Caki2 (cell line): ENCODE data around the gene ATXN1. TPM values are rescaled to one million over a fixed set of nuclear protein-coding genes. Genes with fewer than 3 reads are reported as not detected.

ENCODE experiments used
- DNase-seq: peaks from one replicate; pipeline ENCODE4 v3.0.0-alpha.2; 2015; ENCODE audit warnings: low read depth
- in situ Hi-C: cut with HindIII; loops from 2 replicates; pipeline ENCODE4 v1.10.0; 2016; ENCODE audit warnings: low sequenced_read_pairs, low pct_unique_long_range_greater_than_20kb, mixed read lengths
- total RNA-seq: library from RNA; depleted of rRNA; stranded (reverse); fragments of >200 nt; shearing (Covaris generic); gene quantifications from 2 replicates; pipeline ENCODE4 v1.2.3, GENCODE V29; 2014; ENCODE audit warnings: low replicate concordance

The ATXN1 gene
- total RNA-seq, 1 experiment from 2014 or later, result 23.8 TPM

DNA sequence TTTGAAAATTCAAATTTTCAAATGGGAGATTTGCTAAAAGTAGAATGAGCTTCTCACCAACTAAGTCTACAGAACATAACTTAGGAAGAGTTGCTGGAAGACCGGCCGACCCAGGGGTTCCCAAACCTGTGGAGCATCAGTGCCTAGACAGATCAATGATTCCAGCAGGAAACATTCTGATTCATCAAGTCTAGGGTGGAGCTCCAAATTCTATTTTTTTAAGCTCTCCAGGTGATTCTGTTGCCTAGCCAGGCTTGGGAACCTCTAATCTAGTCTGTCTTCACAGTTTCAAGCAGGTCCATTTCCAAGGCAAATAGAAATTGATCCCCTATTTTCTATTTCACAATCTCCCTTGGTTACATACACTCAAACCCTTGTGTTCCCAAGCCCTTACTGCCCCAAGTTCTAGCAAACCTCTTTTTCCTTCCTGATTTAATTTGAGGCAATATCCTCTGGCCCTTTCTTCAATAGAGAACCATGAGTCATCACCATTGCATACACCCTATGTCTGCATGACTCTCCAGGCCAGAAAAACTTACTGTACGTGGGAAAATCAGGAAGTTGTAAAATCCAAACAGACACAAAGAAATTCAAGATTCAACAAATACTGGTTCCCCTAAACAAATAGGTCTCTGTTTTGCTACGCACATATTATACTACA is 8.9 kb downstream of the ATXN1 start:
- DNase-seq, result peak; percentile 68
- in situ Hi-C loops, result no loop called here

DNA sequence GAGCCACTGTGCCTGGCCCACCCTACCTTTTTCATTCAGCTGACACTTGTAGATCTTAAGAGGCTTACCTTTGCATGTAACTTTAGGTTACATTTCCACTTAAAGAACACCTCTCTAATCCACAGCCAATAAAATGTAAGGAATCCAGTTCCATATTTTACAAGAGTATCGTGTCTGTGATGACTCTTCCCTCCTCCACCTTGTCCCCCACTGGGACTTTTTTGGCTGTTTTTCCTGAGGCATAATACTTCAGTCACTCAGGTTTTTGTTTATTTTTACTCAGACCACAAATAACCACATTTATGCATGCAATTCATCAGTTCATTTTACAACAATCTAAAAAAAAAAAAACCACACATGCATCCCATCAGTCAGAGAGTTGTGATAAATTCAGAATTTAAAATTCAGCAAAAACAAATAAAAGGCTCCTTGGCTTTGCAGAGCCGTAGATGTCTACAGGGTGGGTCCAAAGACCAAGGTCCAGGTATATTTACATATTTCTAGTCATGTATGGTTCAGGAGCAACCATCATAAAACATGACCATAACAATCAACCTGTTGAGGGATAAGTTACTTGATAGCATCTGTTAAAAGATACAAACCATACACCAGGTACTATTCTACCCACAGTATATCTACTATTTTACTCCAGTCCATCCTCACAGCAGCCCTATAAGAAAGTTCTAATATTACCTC is 9.9 kb downstream of the ATXN1 start:
- no peak for DNase-seq
- in situ Hi-C loops, result no loop called here

DNA sequence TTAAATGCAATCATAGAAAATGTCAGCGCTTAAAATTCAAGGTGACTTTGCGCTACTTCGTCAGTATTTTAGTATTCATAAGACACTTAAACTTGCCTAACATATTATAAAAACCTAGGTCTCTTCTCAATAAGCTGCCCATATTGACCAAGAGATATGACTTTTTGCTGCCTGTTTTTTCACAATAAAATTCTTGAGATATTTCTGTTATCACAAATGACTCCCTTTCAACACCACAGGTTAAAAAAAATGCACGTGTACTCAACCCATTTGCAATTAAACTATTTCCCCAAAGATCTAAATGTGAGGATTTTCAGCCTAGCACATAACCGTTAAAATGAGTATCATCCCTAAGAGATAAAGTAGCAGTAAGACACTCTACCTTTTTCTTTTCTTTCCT is 10.7 kb downstream of the ATXN1 start:
- in situ Hi-C loops, result no loop called here
- DNase-seq, result no peak

DNA sequence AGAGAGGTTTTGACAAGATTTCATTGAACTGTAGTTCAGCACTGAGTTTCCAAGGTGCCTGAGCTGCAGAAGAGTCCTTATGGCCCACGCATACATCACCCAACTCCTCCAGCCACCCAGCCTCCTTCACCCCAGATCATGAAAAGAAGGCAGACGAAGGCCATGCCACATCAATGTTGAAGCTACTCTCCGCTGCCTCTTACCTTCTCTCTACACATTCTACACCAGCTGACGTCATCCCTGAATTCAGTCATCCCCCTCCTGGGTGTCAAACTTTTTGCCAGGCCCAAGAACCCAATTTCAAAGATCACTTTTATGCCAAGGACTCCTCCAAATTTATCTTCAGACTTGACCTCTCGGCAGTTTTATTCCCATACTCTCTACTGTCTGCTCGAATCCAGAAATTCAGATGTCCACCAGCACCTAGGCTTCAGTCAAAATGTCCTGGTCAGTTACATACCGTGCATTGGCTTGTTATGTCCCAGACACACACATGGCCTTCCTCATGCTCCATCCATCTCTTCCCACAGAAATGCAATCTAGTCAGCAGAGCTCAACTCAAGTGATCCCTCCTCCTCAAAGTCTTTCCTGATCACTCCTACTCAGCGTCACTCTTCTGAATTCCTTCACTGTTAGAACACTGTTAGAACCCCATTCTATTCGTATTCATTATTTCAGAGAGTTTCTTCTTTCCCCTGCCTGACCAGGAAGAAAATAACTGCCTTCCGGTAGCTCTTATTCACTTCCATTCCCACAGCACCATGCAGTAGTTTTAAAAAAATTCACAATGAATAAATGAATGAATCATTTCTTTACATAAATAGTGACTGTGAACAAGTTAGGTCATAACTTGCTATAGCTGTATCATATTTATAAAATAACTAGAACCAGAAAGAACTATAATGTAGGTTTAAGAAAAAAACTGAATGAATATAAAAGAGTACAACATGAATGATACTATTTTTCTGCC is 11.5 kb downstream of the ATXN1 start:
- no peak for DNase-seq
- in situ Hi-C loops, result no loop called here

DNA sequence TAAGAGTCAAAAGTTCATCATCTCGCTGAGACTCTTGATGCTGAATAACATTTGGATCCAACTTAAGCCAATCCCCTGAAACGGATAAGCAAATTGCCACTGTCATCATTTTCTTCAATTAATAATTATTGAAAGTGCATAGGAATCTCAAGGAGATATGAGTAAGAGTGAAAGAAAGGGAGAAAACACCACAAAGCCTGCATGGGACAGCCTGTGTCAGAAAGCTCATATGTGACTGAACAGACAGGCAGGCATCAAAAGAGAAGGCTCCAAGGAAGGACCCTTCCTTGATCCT is 13.3 kb downstream of the ATXN1 start:
- no peak for DNase-seq
- in situ Hi-C loops, result no loop called here

DNA sequence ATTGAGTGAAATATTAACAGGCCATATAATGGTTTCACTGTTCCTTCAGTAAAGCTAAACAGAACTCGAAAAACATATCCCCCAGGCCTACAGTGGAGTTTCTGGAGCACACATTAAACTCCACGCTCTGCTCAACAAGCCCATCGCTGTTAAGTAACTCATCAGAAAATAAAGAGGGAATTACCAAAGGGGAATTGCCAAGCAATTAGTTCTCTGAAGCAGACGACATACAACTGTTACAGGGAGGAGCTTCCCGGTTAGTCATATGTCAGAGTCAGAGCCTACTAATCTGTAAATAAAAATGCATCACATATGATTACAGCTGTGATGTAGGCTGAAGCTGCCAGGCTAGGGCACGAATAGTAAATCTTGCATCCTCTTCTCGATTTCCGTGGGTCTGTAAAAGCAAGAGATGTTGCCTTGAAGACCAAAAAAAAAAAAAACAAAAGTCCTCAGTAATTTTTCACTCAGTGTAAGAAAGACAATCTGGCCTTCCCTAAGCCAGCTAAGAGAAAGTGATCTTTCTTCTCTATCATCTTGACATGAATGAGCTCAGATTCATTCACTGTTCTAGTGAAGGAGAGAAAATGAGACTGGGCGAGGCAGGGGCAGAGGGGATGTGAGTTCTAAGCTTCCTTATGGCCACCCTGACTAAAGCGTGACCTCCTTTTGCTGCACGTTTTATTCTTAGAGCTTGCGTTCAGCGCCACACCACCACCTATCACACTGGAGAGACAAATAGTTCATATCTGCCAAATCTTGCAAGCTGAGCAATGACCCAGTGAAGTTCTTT is 13.8 kb downstream of the ATXN1 start:
- in situ Hi-C loops, result no loop called here
- DNase-seq, result peak; percentile 67

DNA sequence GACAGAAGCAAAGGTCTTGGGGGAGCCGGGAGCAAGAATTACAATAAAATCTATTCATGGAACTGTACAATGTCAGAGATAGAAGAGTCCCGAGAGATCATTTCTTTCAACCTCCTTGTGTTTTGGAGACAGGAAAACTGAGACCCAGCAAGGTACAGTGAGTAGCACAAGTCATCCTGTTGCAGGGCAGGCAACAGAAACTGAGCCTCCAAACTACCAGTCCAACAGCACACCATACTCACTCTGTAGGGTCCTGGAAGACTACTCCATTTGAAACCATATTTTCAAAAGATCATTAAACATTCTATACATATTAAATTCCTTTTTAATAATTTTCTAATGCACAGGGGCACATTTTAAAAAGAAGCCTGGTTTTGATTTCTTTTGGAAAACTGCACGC is 14.4 kb downstream of the ATXN1 start:
- no peak for DNase-seq
- in situ Hi-C loops, result no loop called here

DNA sequence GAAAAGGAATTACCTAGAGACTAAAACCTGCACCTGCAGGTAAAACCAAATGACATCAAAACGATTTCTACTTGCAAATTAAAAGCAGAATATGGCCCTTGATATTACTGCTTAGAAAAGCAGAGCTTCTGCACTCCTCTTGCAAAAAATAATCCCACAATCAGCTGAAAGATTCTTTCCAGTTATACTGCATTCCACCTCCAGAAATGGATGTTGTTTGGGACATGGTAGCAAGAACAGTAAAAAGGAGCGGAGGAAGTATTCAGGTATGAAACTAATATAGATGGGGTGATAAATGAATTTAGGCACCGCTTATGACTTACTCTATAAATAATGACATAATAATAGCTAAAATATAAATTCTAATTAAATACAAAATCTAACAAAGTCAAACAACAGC is 14.9 kb downstream of the ATXN1 start:
- no peak for DNase-seq
- in situ Hi-C loops, result no loop called here

DNA sequence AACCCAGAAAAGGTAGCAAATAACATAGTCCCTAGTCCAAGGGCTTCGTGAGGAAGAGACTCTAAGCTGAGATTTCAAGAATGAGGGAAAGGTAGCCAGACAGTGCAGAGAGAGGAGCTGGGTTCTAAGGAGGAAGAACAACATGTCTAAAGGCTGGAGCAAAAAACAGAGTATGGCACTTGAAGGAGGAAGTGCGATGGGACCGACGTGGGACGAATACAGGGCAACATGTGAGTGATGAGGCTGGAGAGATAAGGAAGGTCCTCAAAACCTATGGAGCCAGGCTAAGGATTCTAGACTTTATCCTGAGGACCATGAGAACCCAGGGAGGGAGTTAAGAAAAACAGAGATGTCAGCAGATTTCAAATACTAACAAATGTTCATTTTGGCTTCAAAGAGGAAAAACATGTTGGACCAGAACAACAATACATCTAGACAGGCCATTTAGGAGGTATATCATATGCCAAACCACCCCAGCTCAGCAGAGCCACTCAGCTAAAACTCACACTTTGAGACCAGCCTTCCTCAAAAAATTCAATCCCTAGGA is 17.5 kb downstream of the ATXN1 start:
- no peak for DNase-seq
- in situ Hi-C loops, result no loop called here

DNA sequence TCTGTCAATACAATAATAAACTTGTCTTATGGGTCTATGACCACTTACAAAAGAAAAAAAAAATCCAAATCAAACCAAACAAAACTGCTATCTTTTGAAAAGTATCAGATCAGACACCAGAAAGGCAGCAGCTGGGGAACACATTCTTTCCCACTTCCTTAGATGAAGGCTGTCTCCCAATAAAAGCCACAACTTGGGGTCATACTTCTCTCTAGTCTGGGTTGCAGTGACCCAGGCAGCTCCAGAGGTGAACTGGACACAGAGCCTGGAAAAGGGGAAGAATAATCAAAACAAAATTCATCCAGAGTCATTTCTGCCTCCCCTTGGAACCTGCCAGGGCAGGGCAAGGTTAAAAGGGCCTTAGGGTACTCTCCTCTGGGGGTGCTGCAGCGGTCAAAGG is 19.1 kb downstream of the ATXN1 start:
- DNase-seq, result no peak
- in situ Hi-C loops, result no loop called here

DNA sequence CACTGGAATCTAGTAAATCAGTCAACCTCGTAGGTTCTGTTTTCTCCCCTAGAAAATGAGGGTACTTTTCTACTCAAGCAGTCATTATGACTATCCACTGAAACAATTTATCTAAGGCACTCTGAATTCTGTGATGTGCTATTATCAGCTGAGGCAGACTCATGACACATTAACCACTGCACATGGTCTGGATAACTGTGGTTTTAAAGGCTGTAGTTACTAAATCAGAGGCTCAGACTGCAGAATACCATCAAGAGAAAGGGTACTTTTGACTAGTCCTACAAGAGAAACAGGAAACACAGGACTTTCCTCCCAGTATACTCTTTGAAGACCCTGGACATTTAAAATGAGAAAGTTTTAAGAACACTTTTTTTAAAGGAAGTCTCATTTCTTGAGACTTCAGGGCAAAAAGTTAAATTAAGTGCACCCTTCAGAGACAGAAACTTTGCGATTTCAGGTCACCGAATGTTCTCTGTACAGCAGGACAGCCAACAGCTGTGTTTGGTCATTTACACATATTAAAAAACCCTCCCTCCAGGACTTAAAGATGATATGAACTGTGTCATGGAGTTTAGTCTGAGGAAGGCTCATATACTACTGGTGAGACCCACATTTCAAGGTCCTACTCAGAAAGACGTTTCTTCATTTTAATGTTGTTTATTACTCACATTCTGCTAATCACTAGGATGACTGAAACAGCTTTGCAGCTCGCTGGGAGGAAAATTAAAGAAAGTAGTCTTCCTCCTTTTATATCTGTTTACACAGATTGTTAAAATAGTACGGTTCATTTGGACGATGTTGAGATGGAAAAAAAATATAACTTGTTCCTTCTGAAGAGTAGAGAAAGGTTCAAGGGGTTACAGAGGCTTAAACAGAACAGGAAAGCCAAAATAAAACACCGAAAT is 19.9 kb downstream of the ATXN1 start:
- in situ Hi-C loops, result no loop called here
- DNase-seq, result peak; percentile 80

DNA sequence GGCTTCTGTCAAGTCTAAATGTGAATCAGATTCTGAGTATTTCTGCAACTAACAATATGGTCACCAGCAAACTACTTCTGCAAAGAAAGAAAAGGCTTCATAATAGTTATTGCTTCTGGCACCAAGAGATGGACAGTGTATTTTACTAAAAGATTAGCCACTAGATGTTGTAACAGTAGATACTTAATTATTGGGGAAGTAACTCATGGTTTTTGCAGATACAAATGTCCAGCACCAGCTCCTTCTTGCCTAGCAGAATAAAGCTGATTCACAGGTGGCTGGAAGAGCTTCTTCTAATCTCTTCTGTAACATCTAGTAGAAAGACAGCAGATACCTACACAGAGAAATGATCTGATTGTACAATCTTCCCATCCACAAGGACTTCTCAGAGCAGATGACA is 21.2 kb downstream of the ATXN1 start:
- in situ Hi-C loops, result no loop called here
- DNase-seq, result no peak

DNA sequence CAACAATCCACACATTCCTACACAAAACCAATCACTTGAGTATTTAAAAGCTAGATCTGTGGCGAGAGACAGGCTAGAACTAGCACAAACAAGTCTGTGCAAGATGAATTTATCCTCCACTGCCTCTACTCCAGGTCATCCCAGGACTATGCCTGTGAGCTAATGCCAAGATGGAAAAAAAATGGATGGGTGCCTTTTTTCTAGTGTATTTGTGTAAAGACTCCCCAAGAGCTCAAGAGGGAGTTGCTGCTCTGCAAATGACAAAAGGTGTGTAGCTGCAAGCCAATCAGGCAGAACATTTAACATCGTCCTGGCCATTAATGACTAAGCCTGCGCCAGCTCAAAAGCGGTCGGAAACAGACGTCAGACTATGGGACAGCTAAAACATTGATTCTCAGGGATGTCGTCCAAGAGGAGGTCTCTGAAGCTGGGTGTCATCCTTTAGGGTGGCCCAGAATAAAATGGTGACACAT is 21.9 kb downstream of the ATXN1 start:
- in situ Hi-C loops, result no loop called here
- DNase-seq, result peak; percentile 95

DNA sequence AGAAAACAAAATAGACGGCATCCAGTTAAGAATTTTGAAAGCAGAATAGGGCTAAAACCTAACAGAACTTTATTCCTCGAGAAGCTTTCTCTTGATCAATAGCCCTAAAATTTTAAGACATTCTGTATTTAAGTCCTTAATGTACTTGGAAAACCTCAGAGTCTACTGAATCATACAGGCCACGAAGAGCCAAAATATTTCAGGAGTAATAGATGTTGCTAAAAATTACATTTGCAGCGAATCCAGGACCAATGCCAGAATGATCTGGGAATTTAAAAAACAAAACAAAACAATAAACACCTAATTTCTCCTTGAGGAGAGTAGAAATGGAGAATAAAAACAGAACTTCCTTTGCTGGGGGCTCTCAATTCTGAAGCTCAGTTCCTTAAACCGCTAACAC is 23.3 kb downstream of the ATXN1 start:
- in situ Hi-C loops, result no loop called here
- no peak for DNase-seq

DNA sequence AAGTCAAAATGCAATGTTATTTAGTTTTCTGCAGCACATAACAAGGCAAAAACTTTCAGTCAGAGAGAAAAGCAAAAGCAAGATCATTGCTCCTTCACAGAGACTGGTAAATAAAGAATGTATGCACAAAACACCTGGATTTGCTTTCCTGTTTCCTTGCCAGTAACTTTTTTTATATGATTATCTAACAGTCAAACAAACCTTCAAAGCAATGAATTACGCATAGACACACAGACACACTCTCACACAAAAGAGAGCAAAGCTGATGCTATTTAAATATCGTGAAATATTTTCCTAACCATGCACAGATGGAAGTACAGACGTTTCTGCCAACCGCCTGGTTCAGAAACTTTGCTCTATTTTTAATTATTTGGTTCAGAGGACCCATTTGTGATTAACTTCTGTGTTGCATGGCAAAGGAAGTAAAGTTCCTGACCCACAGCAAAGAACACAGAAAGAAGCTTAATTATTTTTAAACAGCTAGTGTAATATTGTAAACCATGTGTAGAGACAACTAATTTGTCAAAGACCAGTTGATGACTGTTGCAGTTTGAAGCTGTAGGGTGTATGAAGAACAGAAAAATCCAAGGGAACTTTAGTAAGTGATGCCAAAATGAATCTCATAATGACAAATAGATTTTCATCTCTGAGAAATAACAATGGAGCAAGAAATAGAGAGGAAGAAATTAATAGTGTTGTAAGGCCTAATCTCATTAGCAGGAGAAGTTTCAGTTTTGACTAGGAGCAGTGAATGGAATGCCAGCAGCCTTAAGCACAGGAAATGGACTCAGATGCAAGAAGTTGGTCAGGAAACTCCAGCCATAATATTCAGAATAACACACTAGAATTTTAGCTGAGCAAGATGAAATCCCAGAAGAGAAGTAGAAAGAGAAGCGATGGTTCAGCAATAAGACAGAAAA is 24.1 kb downstream of the ATXN1 start:
- no peak for DNase-seq
- in situ Hi-C loops, result no loop called here

DNA sequence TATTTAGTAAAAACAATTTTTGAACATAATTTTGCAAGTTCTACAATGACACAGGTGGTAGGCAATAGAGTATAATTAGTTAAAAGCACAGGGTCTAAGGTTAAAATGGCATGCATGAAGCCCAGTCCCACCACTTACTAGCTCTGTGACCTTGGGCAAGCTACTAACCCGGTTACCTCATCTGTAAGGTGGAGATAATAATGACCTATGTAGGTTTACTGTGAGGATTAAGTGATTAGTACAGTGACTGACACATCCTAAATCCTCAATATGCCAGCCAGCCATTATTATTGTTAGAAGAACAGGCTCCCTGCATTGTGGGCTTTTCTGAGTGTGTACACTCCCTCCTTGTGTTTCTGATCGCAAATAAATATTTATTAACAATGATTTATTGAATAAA is 26.2 kb downstream of the ATXN1 start:
- no peak for DNase-seq
- in situ Hi-C loops, result no loop called here
